Measurements from ENCODE around the gene RAB30. TPM values are rescaled to one million over a fixed set of nuclear protein-coding genes. Genes with fewer than 3 reads are reported as not detected.

The RAB30 gene
- total RNA-seq, 1 experiment from 2014 or later, result 15.0 TPM

DNA sequence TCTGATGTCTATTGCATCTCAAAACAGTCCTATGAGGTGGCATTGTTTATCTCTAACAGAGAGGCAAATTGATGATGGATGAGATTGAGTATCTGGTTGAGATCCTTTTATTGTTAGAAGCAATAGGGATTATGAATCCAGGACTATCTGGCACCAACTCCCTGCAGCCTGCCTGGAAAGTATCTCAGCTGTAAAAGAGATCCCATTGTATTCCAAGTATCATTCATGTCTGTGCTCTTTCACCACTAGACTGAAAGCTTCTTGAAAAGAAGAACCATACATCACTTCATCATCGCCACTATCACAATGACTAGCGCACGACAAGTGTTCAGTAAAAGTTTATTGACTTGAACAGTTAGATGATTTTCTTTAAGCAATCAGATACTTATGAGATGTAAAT lies 43.3 kb upstream of the RAB30 start:
- no TSS peak for BruUV-seq (replicated peaks)
- POLR2A ChIA-PET (ENCODE audit: low non-redundant PET), result no interaction called here
- H3K9me3 ChIP-seq (ENCODE audit: low read depth, low read length, poor library complexity, severe bottlenecking), result no peaks in the 10 kb centered on the region
- H3K4me1 ChIP-seq (ENCODE audit: insufficient read depth, low read length, poor library complexity, severe bottlenecking), result no peaks in the 10 kb centered on the region
- peaks cover 2% of the 10 kb centered on the region for H3K27me3 ChIP-seq (replicated peaks; ENCODE audit: insufficient read depth, low read depth, low read length, poor library complexity)
- H3K36me3 ChIP-seq (ENCODE audit: insufficient read depth, low read length, poor library complexity, severe bottlenecking), result no peaks in the 10 kb centered on the region
- TF ChIP-seq EZH2 (IDR thresholded peaks at IDR 0.05; ENCODE audit: borderline replicate concordance, low read depth, low read length, poor library complexity, severe bottlenecking), result no peak
- TF ChIP-seq, protein P1, sequence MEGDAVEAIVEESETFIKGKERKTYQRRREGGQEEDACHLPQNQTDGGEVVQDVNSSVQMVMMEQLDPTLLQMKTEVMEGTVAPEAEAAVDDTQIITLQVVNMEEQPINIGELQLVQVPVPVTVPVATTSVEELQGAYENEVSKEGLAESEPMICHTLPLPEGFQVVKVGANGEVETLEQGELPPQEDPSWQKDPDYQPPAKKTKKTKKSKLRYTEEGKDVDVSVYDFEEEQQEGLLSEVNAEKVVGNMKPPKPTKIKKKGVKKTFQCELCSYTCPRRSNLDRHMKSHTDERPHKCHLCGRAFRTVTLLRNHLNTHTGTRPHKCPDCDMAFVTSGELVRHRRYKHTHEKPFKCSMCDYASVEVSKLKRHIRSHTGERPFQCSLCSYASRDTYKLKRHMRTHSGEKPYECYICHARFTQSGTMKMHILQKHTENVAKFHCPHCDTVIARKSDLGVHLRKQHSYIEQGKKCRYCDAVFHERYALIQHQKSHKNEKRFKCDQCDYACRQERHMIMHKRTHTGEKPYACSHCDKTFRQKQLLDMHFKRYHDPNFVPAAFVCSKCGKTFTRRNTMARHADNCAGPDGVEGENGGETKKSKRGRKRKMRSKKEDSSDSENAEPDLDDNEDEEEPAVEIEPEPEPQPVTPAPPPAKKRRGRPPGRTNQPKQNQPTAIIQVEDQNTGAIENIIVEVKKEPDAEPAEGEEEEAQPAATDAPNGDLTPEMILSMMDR (conservative IDR thresholded peaks at IDR 0.05; ENCODE audit: low read depth, low read length), result no peak
- no peak overlapping the region for H3K4me3 ChIP-seq (ENCODE audit: low read depth, low read length, poor library complexity, severe bottlenecking)
- no peak overlapping the region for H3K27ac ChIP-seq (ENCODE audit: low read depth, low read length, poor library complexity, severe bottlenecking)
- CTCF ChIA-PET, result no interaction called here
- intact Hi-C loops (cut with micrococcal nuclease; ENCODE audit: unreplicated experiment), result no loop called here
- DNase-seq (ENCODE audit: low spot score), result no peak

DNA sequence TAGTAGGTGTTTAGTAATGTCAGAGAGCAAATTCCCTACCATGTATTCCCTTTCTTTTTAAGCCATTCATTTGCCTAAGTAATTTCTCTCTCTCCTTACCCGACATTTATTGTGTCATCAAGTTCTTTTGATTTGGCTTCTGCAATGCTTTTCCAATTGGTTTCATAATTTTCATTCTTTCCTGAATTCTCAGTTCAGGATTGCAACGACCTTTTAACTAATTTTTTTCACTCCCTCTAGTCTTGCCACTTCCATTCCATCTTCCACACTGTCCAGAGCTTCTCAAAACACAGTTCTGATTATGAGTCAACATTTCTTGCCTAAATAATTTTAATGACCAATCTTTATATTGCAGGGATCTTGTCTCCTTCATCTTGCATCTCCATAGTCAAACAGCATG lies 41.2 kb upstream of the RAB30 start:
- Histone ChIP-seq H3K4me3 (ENCODE audit: low read depth, low read length, poor library complexity, severe bottlenecking) (no peak overlapping the region), H3K27me3 (replicated peaks; ENCODE audit: insufficient read depth, low read depth, low read length, poor library complexity) (peaks cover 2% of the 10 kb centered on the region), H3K27ac (ENCODE audit: low read depth, low read length, poor library complexity, severe bottlenecking) (no peak overlapping the region), H3K4me1 (ENCODE audit: insufficient read depth, low read length, poor library complexity, severe bottlenecking) (no peaks in the 10 kb centered on the region), H3K36me3 (ENCODE audit: insufficient read depth, low read length, poor library complexity, severe bottlenecking) (no peaks in the 10 kb centered on the region), H3K9me3 (ENCODE audit: low read depth, low read length, poor library complexity, severe bottlenecking) (no peaks in the 10 kb centered on the region)
- DNase-seq (ENCODE audit: low spot score), result no peak
- intact Hi-C loops (cut with micrococcal nuclease; ENCODE audit: unreplicated experiment), result no loop called here
- TF ChIP-seq, protein P1 (conservative IDR thresholded peaks at IDR 0.05; ENCODE audit: low read depth, low read length), result no peak
- TF ChIP-seq EZH2 (IDR thresholded peaks at IDR 0.05; ENCODE audit: borderline replicate concordance, low read depth, low read length, poor library complexity, severe bottlenecking), result no peak
- no TSS peak for BruUV-seq (replicated peaks)
- POLR2A ChIA-PET (ENCODE audit: low non-redundant PET), result no interaction called here
- CTCF ChIA-PET, result no interaction called here

GRCh38 chr11:83105168-83105567 lies 33.5 kb upstream of the RAB30 start:
- POLR2A ChIA-PET (ENCODE audit: low non-redundant PET), result interaction anchor here (0.6 kb wide), 1 partner anchor 52 kb away, joined by 3 read pairs; no protein-coding TSS in a partner anchor
- BruUV-seq (replicated peaks), result no TSS peak
- H3K27ac ChIP-seq (ENCODE audit: low read depth, low read length, poor library complexity, severe bottlenecking), result no peak overlapping the region
- intact Hi-C loops (cut with micrococcal nuclease; ENCODE audit: unreplicated experiment), result no loop called here
- no peaks in the 10 kb centered on the region for H3K4me1 ChIP-seq (ENCODE audit: insufficient read depth, low read length, poor library complexity, severe bottlenecking)
- DNase-seq (ENCODE audit: low spot score), result no peak
- CTCF ChIA-PET, result no interaction called here
- no peaks in the 10 kb centered on the region for H3K36me3 ChIP-seq (ENCODE audit: insufficient read depth, low read length, poor library complexity, severe bottlenecking)
- TF ChIP-seq, protein P1 (conservative IDR thresholded peaks at IDR 0.05; ENCODE audit: low read depth, low read length), result no peak
- no peak for TF ChIP-seq EZH2 (IDR thresholded peaks at IDR 0.05; ENCODE audit: borderline replicate concordance, low read depth, low read length, poor library complexity, severe bottlenecking)
- no peaks in the 10 kb centered on the region for H3K9me3 ChIP-seq (ENCODE audit: low read depth, low read length, poor library complexity, severe bottlenecking)
- no peak overlapping the region for H3K4me3 ChIP-seq (ENCODE audit: low read depth, low read length, poor library complexity, severe bottlenecking)
- no peaks in the 10 kb centered on the region for H3K27me3 ChIP-seq (replicated peaks; ENCODE audit: insufficient read depth, low read depth, low read length, poor library complexity)

Measured in A673 (cell line).